GM19238 (cell line): ENCODE measurements around the gene TMEM94.
"Not testable (repeated sequence)": the region's sequence is repeated elsewhere in the genome, so short reads cannot be mapped to it uniquely, and the experiment has no call there.

Source experiments
- DNase-seq: peaks from one replicate; pipeline ENCODE4 v3.0.0; 2011; ENCODE audit warnings: low spot score; ENCODE audit not compliant: insufficient read length

The TMEM94 gene

DNA sequence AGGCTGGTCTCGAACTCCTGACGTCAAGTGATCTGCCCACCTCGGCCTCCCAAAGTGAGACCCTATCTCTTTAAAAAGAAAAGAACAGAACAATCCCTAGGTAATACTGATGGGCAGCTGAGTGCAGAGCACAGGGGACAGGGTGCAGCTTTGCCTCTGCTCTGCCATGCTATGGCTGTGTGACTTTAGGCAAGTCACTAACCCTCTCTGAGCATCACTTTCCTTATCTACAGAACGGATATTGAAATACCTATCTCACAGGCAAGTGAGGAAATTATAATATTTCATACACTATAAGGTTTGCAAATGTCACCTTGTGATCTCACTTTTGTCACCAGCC lies 54.8 kb downstream of the TMEM94 start:
- no peak for DNase-seq

DNA sequence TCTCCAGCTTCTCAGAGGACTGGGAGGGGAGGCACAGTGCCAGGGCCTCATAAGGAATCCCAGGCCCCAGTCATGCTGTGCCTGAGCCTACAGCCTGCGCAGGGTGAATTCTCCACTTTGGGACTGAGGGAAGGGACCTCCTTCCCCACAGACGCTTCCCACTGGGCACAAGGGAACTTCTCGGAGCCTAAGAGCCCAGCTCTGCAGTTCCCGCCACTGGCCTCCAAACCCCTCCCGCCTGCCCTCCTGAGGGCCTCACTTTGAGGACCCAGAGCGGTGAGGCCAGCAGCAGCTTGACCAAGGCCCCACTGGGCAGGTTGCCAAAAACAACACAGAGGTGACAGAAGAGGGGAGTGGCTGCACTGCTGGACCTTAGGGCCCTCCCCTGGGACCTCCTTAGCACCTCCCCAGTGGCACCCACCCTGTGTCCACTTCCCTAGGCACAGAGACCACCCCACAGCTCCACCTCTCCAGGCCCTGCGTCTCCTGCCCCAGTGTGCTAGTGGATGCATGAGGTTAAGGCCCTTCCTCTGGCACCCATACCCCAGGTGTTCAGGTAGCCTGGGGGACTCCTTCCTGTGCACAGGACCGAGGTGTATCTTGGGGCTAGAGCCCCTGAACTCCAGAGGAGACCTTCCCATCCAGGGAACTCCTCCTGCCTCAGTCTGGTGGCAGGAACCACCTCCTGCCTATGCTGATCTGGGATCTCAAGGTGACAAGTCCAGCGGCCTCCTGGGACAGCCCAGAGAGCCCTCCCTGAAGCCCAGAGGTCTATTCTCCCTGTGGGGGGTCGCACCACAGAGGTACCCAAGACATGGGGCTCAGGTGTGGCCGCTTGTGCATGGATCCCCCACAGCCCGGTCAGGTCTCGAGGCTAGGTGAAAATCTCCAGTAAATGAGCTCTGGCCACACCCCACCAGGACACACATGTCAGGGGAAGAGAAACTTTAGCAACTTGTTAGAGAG lies 55.5 kb downstream of the TMEM94 start:
- no peak for DNase-seq

DNA sequence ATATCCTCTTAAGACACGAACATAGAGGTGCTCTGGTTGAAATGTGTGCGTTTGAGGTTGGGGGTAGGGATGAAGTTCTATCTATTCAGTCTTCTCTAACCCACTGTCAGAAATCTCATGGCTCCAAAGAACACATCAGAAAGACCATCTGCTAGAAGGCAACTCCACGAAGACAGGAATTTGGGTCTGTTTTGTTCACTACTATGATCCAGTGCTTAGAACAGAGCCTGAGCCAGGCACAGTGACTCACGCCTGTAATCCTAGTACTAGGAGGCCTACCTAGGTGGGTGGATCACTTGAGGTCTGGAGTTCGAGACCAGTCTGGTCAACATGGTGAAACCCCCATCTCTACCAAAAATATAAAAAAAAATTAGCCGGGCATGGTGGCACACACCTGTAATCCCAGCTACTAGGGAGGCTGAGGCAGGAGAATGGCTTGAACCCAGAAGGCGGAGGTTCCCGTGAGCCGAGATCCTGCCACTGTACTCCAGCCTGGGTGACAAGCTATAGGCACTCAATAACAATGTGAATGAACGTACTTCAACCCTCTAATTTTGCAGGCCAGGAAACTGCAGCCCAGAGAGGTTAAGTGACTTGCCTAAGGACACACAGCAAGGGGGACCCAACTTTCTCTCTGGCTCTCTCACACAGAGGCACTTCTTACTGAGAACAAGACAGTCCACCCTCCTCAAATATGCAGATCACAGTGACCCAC lies 56.6 kb downstream of the TMEM94 start:
- no peak for DNase-seq

DNA sequence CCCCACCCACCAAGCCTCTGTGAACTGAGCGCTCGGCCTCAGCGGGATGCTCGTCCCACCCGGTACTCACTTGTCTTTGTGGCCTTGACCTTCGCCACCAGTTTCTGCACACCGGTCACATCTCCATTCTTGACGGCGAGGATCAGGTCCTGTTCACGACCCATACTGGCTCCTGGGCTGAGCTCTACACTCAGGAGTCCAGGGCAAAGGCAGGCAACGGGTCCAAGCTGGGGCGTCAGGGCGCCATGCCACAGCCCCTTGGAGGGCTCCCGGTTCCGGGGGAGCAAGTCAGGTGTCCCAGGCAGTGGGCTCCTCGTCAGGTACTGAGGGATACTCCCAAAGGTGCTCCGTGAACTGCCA lies 57.2 kb downstream of the TMEM94 start:
- no peak for DNase-seq

DNA sequence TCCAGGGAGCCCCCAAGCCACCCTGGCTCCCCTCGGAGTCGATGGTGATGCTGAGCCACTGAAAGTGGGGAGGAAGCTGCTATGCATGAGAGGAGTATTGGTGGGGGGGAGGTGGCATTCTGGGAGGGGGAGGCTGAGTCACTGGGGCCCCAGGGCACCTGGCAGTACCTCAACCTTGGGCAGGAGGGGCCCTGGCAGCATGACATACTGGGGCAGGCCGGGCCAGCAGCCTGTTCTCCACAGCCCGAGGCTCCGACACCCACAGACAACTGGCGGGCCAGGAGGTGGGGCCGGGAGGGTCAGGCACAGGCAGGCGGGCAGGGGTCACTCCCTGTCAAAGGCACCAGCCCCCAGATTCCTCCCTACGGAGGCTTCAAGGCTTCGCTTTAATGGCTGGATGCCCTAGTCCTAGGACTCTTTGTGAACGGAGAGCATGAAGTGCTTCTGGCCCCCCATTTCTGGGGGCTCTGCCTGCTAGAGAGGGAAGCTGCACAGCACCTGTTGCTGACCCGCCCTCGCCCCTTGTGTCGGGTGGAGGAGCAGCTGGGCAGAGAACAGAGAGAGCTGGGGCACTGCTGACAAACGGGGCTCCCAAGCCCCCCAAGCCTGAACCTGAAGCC lies 58.0 kb downstream of the TMEM94 start:
- DNase-seq, result no peak

DNA sequence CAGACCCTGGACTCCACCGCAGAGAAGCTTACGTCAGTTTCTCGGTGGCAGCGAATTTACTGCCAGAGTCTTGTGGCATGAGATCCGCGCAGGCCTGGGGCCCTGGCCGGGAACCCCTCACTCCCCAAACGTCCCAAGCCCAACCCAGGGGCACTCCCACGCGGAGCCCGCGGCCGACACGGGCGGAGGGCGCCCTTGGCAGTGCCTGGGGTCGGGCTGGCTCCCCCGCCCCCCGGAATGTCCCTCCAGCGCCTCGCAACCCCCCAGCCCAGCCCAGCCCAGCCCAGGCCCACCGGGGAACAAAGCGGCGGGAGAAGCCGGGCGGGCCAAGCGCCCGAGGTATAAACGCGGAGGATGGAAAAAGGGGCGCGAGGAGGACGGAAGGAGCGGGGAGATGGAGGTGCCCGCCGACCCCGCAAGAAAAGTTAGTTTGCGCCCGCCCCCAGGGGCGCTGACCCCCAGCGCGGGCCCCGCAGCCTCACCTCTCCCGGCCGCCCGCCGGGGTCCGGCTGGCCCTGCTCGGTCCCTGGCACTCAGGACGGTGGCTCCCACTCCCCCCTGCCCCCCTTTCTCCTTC lies 58.6 kb downstream of the TMEM94 start:
- no peak for DNase-seq

DNA sequence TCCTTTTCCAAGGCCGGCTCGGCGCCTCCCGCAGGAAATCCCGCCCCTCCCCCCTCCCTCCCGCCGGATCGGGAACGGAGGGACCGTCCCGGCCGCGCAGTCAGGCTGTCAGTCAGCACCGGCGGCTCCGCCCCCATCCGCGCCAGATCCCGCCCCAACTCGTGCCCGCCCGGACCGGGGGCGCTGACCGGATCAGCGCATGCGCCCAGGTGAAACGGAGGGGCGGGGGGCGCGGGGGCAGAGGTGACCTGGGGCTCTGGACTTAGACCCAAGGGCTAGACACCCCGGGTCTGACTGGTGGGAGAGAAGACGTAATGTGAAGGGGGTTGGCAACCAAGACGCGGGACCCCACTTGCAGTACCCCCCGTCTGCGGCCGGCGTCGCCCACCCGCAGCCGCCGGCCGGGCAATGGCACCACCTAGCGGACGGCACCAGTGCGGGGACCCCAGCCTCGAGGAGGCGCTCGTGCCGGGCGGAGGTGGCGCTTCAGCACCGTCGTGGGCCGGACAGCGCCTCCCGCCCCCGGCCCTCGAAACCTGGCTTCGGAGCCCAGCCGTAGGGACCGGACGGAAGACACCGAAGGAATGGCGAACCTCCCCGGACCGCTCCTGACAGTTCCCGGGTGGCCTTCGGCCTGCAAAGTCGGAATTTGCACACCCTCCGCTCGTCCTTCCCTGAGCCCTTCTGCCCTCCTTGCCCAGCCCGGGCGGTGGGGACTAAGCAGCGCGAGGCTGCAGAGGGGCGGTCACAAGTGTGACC lies 59.2 kb downstream of the TMEM94 start, which contains the start of gene CASKIN2:
Gene CASKIN2 (minus strand): TSS at position 42 of the 759 bp plus-strand sequence. CDS start 1,733 bp downstream, outside the sequence.
- DNase-seq, result peak; percentile 97

DNA sequence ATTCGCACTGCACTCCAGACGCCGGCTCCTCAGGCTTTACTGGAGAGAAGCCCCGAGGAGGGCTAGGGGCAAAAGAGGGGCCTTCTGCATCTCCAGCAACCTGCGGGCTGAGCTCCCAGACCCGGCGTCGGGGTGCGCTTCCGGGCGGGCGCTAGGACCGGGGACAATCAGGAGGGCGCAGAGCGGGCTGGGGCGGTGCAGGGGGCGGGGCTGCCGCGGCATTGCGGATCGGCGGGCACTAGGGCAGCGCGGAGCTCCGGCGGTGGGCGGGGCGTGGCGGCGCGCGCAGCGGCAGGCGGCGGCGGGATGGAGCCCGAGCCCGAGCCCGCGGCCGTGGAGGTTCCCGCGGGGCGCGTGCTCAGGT lies 59.8 kb downstream of the TMEM94 start, which contains the start of gene TSEN54:
Gene TSEN54 (plus strand): TSS at position 274 of the 364 bp plus-strand sequence. CDS start 33 bp downstream, at position 307.
- peak; percentile 100 for DNase-seq

DNA sequence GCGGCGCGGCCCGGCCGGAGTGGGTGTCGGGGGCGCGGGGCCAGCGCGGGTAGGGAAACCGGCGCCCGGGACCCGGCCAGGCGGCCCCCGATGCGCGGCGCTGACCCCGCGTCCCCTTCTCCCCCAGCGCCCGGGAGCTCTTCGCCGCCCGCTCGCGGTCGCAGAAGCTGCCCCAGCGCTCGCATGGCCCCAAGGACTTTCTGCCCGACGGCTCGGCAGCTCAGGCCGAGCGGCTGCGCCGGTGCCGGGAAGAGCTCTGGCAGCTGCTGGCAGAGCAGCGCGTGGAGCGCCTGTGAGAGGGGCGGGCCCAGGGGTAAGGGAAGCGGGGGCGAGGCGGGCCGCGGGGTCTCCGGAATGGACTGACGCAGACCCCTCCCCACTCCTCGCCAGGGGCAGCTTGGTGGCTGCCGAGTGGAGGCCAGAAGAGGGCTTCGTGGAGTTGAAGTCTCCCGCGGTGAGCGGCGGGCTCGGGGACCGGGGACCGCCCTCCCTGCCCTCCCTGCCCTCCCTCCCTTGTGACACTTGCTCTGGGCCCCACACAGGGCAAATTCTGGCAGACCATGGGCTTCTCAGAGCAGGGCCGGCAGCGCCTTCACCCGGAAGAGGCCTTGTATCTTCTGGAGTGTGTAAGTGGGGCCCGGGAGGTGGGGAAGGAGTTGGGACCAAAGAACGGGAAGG lies 60.3 kb downstream of the TMEM94 start:
- DNase-seq, result peak; percentile 64

DNA sequence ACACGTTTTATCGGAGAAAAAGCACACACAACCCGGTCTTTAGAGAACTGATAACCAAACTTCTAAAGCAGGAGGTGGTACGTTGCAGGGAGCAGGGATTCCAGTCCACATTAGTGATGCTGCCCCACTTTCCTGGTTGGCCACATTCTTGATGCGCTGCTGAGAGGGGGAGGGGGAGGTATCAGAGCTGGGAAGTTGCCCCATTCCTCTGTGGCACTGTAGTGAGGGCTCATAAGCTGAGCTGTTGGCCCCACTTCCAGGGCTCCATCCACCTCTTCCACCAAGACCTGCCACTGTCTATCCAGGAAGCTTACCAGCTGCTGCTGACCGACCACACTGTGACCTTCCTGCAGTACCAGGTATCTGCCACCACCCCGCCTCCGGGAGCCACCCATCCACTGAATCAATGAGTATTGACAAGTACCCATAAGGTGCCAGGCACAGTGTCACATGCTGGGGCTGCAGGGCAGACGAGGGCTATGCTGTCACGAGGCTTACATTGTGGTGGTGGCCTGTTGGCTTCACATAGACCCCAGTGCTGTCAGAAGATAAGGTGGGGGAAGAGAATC lies 60.9 kb downstream of the TMEM94 start:
- no peak for DNase-seq

DNA sequence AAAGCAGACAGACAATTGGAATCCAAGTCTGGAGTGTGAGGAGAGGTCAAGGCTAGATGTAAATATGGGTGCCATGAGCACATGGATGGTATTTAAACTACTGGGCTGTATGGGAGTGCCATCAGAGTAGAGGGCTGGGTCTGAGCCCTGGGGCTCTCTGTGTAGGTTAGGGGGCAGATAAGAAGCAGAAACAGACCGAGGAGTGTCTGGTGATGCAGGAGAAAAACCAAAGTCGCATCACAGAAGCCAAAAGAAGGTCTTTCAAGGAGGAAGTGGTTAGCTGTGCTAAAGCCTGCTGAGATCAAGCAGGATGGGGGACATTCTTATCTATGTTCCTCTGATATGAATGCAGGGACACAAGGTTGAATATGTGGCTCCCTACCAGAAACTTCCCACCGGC lies 61.8 kb downstream of the TMEM94 start:
- DNase-seq, result no peak

DNA sequence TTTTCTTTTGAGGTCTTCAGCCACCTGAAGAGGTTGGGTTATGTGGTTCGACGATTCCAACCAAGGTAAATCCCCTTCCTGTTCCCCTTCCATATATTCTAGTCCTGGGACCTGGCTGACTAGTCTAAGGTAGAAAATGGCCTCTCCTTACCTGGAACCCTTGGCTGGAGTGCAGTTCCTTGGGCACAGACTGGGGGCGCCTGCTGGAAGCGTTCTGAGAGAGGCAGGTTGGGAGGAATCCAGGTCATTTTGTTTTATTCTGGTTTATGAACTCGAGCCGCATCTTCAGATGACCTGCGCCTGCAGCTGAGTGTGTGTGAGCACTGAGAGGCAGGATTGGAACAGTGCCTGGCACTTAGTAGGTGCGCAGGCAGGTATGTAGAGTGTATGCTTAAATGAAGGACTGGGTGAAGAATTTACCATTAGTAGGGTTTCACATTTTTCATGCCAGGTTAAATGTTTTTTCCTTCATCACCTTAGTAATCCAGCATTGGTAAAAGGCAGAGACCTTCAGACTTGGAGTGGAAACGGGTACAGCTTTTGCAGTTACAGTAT lies 62.6 kb downstream of the TMEM94 start:
- no peak for DNase-seq

DNA sequence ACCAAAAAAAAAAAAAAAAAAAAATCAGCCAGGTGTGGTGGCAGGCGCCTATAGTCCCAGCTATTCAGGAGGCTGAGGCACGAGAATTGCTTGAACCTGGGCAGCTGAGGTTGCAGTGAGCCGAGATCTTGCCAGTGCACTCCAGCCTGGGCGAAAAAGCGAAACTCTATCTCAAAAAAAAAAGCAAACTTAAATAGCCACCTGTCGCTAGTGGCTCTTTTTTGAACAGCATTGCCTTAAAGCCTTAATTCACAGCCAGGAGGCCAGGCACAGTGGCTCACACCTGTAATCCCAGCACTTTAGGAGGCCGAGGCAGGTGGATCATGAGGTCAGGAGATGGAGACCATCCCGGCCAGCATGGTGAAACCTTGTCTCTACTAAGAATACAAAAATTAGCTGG lies 64.0 kb downstream of the TMEM94 start:
- not testable (repeated sequence) for DNase-seq

DNA sequence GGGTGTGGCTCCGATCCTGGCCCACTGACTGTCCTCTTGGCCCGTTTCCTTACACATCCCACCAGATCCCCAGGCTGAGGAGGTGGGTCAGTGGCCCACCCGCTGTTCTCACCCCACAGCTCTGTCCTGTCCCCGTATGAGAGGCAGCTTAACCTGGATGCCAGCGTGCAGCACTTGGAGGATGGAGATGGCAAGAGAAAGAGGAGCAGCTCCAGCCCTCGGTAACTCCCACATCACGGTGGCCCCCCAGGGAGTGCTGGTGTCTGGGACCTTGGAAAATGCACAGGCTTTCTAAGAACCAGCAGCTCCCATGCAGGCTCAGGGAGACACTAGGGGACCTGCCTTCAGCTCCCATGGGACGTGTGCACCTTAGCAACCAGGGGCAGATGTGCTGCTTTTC lies 64.9 kb downstream of the TMEM94 start:
- DNase-seq, result no peak

DNA sequence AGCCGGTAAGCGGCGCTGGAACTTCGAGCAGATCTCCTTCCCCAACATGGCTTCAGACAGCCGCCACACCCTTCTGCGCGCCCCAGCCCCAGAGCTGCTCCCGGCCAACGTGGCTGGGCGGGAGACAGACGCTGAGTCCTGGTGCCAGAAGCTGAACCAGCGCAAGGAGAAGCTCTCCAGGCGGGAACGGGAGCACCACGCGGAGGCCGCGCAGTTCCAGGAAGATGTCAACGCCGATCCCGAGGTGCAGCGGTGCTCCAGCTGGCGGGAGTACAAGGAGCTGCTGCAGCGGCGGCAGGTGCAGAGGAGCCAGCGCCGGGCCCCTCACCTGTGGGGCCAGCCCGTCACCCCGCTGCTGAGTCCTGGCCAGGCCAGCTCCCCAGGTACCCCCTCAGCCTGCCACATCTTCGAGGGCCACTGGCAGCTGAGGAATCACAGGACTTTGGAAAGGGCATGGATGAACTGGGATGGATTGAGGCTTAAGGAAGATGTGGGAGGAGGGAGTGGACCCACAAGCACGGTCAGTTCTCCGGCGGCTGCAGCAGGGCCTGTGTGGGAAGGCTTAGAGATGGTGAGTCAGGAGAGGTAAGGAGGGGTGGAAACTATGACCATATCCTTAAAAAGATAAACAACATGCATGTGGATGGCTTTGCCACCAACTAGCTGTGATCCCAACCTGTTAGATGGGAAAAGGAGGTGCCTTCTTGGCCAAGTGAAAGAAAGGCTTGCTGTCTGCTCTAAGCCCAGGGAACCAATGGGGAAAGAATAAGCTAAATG lies 65.7 kb downstream of the TMEM94 start:
- no peak for DNase-seq

DNA sequence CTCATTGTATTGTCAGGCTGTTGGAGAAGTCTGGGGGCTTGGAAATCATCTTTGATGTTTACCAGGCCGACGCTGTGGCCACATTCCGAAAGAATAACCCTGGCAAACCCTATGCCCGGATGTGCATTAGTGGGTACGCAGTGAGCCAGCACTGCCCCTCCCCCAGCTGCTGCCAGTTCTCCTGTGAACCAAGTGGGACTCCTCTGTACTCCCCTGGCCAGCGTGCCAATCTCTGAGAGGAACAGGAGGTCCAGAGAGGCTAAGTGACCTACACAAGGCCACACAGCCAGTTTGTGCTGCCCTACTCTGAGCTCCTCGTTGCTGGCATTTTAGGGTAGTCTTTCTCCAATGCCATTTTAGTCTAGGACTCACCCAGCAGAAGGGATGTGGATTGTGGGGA lies 67.2 kb downstream of the TMEM94 start:
- no peak for DNase-seq

DNA sequence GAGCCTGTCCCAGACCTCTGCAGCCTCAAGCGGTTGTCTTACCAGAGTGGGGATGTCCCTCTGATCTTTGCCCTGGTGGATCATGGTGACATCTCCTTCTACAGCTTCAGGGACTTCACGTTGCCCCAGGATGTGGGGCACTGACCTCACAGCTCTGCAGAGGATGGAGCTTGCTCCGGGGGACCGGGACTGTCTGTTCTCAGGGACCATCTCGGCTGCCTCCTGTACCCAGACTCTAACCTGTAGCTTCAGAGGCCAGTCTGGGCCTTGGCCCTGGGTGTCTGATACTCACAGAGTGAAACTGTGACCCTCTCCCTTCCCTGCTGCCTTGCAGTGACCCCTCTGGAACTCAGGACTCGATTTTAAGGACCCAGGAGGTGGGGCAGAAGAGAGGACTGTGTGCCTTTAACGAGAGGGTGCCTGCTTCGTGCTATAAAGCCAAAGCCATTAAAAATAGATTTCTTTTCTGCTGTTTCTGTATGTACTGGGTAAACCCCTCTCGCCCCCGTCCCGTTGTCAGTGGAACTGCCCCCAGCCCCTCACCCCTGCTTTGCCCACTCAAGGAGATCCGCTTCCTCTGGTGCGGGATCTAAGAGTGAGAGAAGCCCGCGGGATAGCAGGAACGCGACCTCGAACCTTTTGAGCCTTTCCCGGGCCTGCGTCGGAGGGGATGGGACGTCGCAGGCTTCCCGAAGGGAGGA lies 68.0 kb downstream of the TMEM94 start:
- no peak for DNase-seq
